SHP77 treated with DMSO at 0.1 percent for 48 hours (cell line): ENCODE measurements around the gene RBMS2.
"Not testable (repeated sequence)": the region's sequence is repeated elsewhere in the genome, so short reads cannot be mapped to it uniquely, and the experiment has no call there.

Experiments used
- DNase-seq: peaks from one replicate; lab custom pipeline; 2025; lab: John Stamatoyannopoulos, UW

The RBMS2 gene

DNA sequence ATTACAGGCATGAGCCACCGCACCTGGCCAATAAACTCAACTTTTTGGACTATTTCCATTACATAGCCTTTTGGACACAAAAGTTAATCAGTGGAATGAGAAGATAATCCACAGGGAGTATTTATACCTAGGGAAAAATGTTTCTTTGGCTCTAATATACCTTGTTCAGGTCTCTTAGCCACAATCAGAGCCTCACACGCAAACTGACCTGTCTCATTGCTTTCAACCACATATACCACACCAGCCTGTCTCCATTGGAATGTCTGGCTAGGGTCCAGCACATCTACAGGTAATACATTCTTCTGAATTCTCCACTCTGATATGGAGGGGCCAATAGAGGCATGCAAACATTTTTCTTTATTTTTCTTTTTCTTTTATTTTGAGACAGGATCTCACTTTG lies 3.8 kb upstream of the RBMS2 start:
- DNase-seq, result no peak

DNA sequence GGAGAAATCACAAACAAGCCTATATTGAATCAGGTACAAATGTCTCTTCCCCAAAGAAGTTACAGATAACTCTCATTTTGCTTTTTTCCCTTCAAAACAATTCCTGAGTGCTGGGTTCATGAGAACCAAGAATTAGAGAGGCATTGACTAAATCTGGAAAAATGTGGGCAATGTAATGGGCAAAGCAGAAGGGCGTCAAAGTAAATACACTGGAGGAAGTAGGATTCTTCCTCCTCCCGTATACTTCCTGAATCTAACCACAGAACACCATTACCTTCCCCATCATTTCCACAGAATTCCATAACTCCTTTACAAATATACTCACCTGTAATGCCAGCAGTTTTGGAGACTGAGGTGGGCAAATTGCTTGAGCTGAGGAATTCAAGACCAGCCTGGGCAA lies 3.0 kb upstream of the RBMS2 start:
- DNase-seq, result no peak

DNA sequence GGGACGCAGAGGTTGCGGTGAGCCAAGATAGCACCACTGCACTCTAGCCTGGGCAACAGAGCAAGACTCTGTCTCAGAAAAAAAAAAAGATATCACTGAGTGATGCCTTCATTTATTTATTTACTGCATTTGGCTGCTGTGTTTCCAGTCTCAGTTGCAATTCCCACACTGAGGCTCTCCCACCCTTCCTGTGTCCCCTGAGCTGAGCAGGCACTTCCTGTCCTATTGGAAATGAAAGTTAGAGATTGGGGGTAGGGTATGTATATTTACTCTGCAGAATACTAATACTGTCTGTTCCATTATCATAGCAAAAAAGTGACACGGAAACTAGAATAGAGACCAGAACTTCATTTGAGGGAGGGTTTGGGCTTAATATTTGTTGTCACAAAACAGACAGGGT lies 1.6 kb upstream of the RBMS2 start:
- DNase-seq, result no peak

DNA sequence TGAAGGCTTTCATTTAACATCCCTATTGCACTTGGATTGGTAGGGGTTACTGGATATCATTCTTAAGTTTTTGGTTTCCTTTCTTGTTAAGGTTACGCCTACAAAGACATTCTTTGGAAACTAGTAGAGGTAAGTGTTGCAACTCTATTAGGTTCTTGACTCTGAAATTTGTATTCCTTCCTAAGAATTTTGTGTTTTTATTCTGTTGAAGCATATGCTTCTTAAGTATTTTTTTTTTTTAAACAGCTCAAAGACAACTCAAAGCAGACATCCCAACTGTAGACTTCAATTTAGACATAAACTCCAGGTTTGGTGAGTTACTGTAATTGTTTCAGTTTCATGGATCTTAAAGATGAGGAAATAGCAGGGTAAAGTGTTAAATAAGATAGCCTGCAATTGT lies 1.1 kb upstream of the RBMS2 start:
- no peak for DNase-seq

DNA sequence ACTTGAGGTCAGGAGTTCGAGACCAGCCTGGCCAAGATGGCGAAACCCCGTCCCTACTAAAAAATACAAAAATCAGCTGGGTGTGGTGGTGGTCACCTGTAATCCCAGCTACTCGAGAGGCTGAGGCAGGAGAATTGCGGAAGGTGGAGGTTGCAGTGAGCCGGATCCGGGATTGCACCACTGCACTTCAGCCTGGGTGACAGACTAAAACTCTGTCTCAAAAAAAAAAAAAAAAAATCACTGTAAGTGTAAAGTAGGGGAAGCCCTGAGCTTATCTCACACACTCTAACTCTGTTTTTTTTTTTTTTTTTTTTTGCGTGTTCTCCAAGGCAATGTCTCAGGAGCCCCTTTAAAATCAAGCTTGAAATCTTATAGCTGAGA lies 421 bp upstream of the RBMS2 start:
- DNase-seq, result no peak

DNA sequence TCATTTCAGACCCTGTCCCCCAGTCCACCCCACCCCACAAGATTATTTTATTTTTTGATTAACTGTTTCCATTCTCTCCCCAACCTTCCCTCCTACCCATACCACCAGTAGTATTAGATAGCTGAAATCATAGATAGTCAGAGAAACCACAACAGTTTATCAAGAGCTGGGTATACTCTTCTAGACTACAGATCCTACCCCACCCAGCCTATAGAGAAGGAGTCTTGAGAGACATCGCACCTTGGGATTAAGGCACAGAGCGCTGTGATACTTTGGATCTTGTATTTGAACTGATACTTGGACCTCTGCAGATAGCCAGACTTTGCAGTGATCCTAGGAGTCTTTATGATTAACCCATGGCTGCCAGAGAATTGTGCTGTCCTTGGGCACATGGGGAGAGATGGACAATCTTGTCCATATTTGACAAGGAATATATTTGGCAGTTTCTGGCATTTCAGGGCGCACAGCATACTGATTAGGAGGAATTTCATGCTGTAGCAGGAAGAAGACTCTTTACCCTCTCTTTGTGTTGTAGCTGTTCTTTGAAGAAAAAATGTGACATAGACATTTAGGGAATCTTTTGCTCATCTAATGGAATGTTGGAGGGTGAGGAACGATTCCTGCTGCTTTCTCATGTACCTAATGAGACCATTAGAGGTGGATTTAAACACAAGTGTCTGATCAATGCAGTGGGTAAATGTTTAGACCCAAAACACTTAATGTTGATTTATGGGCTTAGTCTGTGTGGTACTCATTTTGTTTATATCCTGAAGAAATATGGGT lies 982 bp downstream of the RBMS2 start:
- DNase-seq, result no peak

DNA sequence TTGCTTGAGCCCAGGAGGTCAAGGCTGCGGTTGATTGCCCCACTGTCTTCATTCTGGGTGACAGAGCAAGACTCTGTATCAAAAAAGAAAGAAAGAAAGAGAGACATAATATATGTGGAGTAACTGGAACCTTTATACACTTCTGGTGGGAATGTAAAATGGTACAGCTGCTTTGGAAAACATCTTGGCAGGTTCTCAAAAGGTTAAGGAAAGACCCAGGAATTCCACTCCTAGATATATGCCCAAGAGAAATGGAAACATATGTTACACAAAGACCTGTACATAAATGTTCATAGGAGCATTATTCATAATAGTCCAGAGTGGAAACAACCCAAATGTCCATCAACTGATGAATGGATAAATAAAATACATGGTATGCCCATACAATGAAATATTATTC lies 7.2 kb downstream of the RBMS2 start:
- no peak for DNase-seq

DNA sequence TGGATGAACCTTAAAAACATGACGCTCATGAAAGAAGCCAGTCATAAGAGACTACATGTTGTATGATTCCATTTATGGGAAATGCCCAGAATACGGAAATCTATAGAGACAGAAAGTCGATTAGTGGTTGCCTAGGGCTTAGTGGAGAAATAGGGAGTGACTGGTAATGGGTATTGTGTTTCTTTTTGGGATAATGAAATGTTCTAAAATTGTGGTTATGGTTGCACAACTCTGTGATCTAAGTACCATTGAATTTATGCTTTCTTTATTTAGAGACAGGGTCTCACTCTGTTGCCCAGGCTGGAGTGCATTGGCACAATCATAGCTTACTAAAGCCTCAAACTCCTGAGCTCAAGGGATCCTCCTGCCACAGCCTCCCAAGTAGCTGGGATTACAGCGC lies 8.0 kb downstream of the RBMS2 start:
- no peak for DNase-seq

DNA sequence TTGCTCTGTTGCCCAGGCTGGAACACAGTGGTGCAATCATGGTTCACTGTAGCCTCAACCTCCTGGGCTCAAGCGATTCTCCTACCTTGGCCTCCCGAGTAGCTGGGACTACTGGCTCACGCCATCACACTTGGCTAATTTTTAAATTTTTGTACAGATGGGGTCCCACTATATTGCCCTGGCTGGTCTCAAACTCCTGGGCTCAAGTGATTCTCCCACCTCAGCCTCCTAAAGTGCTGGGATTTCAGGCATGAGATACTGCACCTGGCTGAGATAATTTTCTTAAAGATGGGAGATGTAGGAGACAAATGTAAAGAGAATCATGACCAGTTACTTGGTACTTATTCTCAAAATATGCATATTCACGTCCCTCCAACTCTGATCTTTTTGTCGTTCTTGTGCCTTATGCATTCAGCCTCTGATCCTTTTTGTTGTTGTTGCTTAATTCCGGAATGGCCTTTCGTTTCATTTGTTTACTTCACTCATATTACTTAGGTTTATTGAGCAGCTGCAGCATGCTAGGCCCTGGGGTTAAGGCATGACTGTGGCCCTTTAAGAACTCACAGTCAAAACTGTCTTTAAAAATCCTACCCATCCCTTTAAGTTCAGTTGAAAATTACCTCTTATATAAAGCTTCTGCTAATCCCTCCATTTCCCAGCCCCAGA lies 8.9 kb downstream of the RBMS2 start:
- DNase-seq, result no peak

DNA sequence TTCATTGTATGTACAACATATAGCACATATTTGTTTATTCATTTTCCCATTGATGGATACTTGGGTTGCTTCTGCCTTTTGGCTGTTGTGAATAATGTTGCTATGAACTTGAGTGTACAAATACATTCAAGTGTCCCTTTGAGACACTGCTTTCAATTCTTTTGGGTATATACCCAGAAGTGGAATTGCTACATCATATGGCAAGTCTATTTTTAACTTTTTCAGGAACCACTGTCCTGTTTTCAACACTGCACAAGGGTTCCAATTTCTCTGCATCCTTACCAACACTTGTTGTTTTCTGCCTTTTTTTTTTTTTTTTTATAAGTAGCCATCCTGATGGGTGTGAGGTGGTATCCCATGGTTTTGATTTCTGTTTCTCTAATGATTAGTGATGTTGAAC lies 15.9 kb downstream of the RBMS2 start:
- no peak for DNase-seq

DNA sequence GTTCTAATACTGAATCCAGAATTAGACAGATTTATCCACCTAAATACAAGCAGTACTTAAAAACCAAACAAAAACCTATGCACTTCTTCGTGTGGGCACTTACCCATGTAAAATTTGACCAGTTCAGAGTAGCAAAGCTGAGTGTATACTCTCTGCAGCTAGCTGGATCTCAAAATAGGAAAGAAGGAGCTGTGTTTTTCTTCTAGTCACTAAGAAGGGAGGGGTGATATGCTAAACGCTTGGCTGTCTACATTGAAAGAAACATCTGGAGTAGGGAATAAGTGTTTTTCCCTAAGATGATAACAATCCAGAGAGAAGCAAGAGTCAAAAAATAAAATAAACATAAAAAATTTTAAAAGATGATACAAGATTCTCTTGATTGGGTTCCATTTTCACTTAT lies 20.0 kb downstream of the RBMS2 start:
- DNase-seq, result no peak

DNA sequence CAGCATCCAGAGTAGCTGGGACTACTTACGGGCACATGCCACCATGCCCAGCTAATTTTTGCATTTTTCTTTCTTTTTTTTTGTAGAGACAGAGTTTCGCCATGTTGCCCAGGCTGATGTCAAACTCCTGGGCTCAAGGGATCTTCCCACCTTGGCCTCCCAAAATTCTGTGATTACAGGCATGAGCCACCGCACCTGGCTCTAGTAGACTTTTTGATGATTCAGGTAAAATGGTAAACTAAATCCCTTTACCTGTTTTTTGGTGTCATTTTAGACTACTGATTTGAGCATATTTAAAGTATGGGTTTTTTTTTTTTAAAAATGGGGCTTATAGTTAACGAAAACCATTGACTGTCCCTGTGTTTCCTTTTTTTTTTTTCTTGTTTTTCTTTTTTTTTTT lies 20.5 kb downstream of the RBMS2 start:
- no peak for DNase-seq

DNA sequence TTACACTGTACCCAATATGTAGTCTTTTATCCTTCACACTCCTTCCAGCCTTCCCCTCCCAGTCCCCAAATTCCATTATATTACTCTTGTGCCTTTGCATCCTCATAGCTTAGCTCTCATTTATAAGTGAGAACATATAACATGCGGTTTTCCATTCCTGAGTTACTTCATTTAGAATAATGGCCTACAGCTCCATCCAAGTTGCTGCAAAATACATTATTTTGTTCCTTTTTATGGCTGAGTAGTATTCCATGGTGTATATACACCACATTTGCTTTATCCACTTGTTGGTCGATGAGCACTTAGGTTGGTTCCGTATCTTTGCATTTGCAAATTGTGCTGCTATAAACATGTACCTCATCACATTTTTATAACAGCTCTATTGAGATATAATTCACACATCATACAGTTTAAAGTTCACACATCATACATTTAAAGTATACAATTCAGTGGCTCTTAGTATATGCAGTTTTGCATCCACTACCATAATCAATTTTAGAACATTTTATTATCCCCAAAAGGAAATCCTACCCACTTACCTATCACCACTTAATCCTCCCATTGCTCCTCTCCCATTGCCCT lies 23.5 kb downstream of the RBMS2 start:
- DNase-seq, result no peak

DNA sequence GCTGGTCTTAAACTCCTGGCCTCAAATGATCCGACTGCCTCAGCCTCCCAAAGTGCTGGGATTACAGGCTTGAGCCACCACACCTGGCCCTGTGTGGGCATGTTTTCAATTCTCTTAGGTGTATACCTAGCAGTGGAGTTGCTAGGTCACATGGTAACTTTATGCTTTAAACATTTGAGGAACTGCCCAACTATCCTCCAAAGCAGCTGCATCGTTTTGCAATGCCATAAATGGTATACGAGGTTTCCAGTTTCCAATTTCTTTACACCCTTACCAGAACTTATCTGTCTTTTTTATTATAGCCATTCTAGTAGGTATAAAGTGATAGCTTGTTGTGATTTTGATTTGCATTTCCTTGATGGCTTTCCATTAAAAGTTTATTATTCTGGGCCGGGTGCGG lies 25.1 kb downstream of the RBMS2 start:
- DNase-seq, result no peak

DNA sequence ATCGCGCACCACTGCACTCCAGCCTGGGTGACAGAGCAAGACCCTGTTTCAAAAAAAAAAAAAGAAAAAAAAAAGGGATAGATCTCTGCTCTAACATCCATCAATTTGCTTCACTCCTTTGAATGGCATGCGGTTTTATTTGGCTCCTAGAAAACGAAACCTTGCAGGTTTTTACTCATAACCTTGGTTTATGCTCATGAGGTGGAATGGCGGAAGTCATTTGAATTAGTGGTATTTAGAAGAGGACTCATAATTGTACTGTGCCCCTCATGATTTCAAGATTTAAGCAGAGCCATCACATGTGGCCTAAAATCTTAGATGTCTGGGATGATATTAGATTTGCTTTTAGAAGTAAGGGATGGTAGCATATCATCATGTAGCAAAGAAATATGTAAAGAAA lies 29.4 kb downstream of the RBMS2 start:
- no peak for DNase-seq

DNA sequence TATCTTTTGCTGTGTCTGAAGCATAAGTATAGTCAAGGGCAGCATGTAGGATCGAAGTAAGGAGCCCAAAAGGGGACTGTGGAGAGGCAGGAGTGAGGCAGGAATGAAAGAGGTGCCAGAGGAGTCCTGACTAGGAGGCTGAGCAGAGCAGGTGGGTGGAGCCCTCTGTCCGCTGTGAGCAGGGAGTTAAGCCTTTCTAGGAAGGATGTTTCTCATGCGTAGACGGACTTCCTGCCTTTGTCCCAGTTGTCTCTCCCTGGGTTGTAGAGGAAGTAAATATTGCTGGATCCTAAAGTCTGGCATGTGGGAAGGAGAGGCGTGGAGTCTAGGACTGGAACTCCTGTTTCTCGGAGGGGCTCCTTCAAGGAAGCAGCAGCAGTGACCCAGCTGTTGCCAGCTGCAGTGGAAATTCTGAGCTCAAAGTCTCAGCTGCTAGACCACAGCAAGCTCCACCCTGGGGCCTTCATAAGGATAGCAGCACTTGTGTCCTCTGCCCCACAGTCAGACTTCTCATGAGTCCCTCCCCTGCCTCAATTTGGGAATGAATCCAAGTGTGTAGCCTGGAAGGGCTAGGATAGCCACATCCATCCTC lies 44.0 kb downstream of the RBMS2 start:
- no peak for DNase-seq

DNA sequence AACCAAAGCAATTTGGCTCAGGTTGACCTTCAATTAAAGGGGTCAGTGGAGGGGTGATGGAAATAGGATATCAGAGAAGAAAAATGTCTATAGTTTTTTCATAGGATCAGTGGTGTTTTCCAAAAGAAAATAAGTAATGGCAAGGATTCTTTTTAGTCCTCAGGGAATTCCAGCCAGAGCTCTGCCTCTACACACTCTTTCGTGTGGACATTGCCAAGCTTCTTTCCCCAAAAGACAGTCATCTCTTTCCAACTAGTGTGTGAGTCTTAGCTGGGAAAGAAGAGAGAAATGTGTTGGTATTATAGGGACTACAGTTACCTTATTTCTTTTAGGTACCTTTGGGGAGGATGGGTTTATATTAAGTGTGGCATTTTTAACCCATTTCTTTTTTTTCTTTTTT lies 46.5 kb downstream of the RBMS2 start:
- no peak for DNase-seq

DNA sequence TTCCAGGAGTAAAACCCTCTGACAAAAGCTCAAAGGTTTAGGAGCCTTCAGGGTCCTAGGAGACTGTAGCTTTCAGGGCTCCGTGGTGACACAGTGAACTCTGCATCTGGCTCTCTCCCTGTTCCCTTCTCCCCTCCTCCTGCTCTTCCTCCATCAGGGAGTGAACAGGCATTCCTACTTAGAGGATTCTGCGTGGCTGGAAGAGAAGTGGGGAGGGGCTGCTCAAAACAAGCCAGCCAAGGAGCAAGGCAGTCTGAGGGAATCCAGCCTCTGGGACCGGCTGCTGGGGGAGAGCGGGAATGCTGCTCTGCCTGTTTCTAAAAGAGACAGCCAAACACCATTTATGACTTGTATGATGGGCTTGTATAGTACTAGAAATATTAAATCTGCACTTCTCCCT lies 49.5 kb downstream of the RBMS2 start:
- no peak for DNase-seq

DNA sequence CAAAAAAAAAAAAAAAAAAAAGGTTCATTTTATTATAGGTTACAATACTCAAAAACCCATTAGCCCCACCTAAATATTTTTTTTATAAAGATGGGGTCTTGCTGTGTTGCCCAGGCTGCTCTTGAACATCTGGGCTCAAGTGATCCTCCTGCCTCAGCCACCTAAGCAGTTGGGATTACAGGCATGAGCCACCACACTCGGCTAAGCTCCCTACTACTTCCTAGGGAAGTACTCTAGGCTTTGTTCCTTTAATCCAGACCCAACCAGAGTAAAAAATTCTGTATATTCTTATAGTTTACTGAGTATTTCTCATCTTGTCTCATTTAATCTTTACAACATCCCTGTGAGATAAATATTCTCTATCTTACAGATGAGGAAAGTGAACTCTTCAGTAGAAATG lies 50.7 kb downstream of the RBMS2 start:
- no peak for DNase-seq

DNA sequence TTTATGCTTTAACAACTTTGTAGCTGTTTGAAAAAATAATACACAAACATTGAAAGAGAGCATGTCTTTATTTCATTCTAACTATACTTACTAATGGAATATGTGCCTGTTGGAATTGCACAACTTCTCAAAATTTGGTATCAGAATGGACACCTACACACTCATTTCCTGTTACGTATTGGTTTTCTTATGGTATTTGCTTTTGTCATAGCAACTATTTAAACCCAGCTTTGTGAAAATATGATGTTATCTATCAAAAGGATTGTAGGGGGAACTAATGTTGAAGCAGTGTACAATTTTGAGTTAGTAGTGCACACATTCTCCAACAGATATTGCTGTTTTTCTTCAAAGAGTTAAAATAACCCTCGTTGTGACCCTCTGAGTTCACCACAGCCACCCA lies 52.6 kb downstream of the RBMS2 start:
- no peak for DNase-seq

DNA sequence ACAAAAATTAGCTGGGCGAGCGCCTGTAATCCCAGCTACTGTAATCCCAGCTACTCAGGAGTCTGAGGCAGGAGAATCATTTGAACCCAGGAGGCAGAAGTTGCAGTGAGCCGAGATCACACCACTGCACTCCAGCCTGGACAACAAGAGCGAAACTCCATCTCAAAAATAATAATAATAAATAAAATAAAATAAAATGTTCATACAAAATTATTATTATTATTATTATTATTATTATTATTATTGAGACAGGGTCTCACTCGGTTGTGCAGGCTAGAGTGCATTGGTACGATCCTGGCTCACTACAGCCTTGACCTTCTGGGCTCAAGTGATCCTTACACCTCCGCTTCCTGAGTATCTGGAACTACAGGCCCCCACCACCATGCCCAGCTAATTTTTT lies 55.6 kb downstream of the RBMS2 start:
- not testable (repeated sequence) for DNase-seq

DNA sequence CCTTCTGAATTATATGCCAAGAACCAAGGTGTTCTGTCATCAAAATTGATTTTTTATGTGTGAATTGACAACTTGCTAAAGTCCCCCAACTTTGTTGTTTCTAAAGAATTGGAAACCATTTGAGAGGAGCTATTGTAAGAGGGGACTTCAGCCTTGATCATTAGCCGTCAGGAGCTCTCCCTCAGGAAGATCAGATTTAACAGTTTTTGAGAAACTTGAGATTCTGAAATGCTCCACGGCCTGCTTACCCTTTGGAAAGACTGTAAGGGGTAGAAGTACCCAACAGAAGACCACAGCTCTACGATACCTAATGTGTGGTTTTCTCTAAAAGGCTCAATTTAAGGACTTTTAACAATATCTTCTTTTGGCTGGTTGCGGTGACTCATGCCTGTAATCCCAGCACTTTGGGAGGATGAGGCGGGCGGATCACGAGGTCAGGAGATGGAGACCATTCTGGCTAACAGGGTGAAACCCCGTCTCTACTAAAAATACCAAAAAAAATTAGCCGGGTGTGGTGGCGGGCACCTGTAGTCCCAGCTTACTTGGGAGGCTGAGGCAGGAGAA lies 57.4 kb downstream of the RBMS2 start:
- DNase-seq, result no peak
